Loucy (cell line): ENCODE measurements around the gene HOXA13.
A peak's percentile ranks its signal among the peaks of the same experiment; 100 is the strongest.

Experiments
- H2AFZ ChIP-seq: fragments of 200-600 bp; sonication (generic); 2 replicates; pipeline ENCODE4 v1.6.0; 2016; ENCODE audit warnings: antibody characterized with exemption, mild to moderate bottlenecking, low read length, moderate library complexity
- H3F3A ChIP-seq: fragments of 200-600 bp; 2 replicates; pipeline ENCODE4 v1.6.0; 2016; ENCODE audit warnings: antibody characterized with exemption, low read depth, mild to moderate bottlenecking
- H3K27me3 ChIP-seq: fragments of 200-600 bp; sonication (generic); 2 replicates; pipeline ENCODE4 v1.6.1; 2014; ENCODE audit warnings: low read length, mild to moderate bottlenecking; ENCODE audit not compliant: insufficient read depth, poor library complexity, severe bottlenecking
- H3K36me3 ChIP-seq: fragments of 200-600 bp; sonication (generic); 2 replicates; pipeline ENCODE4 v1.6.1; 2016; ENCODE audit warnings: low read length; ENCODE audit not compliant: insufficient read depth
- H3K4me1 ChIP-seq: fragments of 200-600 bp; sonication (generic); 2 replicates; pipeline ENCODE4 v1.5.1; 2014; ENCODE audit warnings: low read length, mild to moderate bottlenecking; ENCODE audit not compliant: insufficient read depth, poor library complexity, severe bottlenecking
- H3K4me2 ChIP-seq: fragments of 200-600 bp; sonication (generic); 2 replicates; pipeline ENCODE4 v1.6.0; 2014; ENCODE audit warnings: antibody characterized with exemption, low read length, low read depth, mild to moderate bottlenecking; ENCODE audit not compliant: poor library complexity, severe bottlenecking
- H3K4me3 ChIP-seq: fragments of 200-600 bp; sonication (generic); 2 replicates; pipeline ENCODE4 v1.5.1; 2014; ENCODE audit warnings: low read length, mild to moderate bottlenecking, mixed read lengths; ENCODE audit not compliant: poor library complexity, severe bottlenecking
- H3K79me2 ChIP-seq: fragments of 200-600 bp; sonication (generic); 2 replicates; pipeline ENCODE4 v1.6.1; 2014; ENCODE audit warnings: low read length; ENCODE audit not compliant: insufficient read depth
- H3K9ac ChIP-seq: fragments of 200-600 bp; sonication (generic); 2 replicates; pipeline ENCODE4 v1.6.0; 2014; ENCODE audit warnings: mild to moderate bottlenecking, low read depth, low read length, moderate library complexity; ENCODE audit not compliant: poor library complexity, severe bottlenecking
- H3K9me2 ChIP-seq: fragments of 200-600 bp; sonication (generic); replicated peaks from 2 replicates; pipeline ENCODE4 v1.6.1; 2016; ENCODE audit warnings: low read depth, low read length, mixed read lengths
- H3K9me3 ChIP-seq: fragments of 200-600 bp; sonication (generic); 2 replicates; pipeline ENCODE4 v1.6.1; 2014; ENCODE audit warnings: mild to moderate bottlenecking, antibody characterized with exemption, low read length, low read depth; ENCODE audit not compliant: insufficient read depth
- H4K20me1 ChIP-seq: fragments of 200-600 bp; sonication (generic); 2 replicates; pipeline ENCODE4 v1.6.0; 2014; ENCODE audit warnings: antibody characterized with exemption, low read length, mild to moderate bottlenecking; ENCODE audit not compliant: insufficient read depth, poor library complexity, severe bottlenecking
- CTCF ChIP-seq: fragments of 200-600 bp; sonication (generic); conservative IDR thresholded peaks from 2 replicates; pipeline ENCODE4 v1.5.1; 2014; ENCODE audit warnings: mild to moderate bottlenecking, antibody characterized with exemption, low read length
- EZH2phosphoT487 ChIP-seq: fragments of 200-600 bp; IDR thresholded peaks from 2 replicates; pipeline ENCODE4 v1.6.1; 2018; ENCODE audit warnings: antibody characterized with exemption, mild to moderate bottlenecking, moderate library complexity, borderline replicate concordance

The HOXA13 gene

GRCh38 chr7:27188386-27189294, 11.3 kb downstream of the HOXA13 start:
- H3K9me3 ChIP-seq = no peaks in the 10 kb centered on the region
- peaks cover 29% of the 10 kb centered on the region for H4K20me1 ChIP-seq
- H3K9me2 ChIP-seq = no peaks in the 10 kb centered on the region
- H3K27me3 ChIP-seq = peaks cover 37% of the 10 kb centered on the region
- H3K4me3 ChIP-seq = peak overlapping the region; percentile 91
- TF ChIP-seq EZH2phosphoT487 (no peak), CTCF (no peak; the same call in 1 of the 2 replicates)
- peaks cover 100% of the 10 kb centered on the region for H3K79me2 ChIP-seq
- H3K4me1 ChIP-seq = peaks cover 44% of the 10 kb centered on the region
- peak overlapping the region; percentile 99 for H3K9ac ChIP-seq
- no peak overlapping the region for H2AFZ ChIP-seq
- peaks cover 3% of the 10 kb centered on the region; the same call in 1 of the 2 replicates for H3K36me3 ChIP-seq
- H3F3A ChIP-seq = no peaks in the 10 kb centered on the region
- peak overlapping the region; percentile 98 for H3K4me2 ChIP-seq

DNA sequence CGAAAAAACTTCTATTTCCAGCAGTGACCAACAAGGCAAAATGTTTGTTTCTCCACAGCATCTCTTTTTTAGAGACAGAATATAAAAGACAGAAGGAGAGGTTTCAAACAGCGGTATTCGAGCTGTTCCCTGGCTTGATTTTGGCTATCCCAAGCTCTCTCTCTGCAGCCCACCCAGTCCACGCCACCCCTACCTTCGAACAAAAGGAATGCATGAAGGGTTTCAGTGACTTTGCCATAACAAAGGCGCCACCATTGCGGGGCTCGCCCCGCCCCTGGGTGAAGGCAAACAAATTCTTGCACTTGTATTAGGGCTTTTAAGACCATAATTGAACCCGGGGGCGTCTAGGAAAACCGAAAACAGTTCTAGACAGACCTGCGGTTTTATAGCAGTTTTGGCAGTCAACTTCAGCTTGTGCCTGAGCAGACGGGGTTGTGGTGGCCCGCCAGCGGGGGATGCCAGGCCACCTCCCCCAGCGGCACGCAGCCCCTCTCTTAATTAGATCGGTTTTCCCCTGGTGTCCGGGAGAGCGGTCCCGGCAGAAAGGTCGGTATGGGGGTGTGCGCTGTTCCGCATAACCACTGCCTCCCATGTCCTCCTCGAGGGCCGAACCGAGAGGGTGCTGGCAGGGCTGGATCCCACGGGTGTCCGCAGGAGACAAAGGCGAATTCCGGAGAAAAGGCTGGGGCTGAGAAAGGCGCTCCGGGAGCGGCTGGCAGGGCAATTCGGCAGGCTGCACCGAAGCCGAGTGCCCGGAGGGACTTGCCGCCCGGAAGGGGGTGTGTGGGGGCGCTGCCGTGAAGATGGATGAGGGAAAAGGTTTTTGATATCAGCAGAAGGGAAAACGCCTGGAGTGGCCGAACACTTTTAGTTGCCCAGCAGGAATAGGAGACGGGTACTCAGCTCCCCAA, 12.2 kb downstream of the HOXA13 start:
- H2AFZ ChIP-seq = no peak overlapping the region
- H3K9me2 ChIP-seq = no peaks in the 10 kb centered on the region
- no peaks in the 10 kb centered on the region for H3F3A ChIP-seq
- H3K9ac ChIP-seq = peak overlapping the region; percentile 99
- H3K9me3 ChIP-seq = no peaks in the 10 kb centered on the region
- peaks cover 38% of the 10 kb centered on the region for H3K27me3 ChIP-seq
- H3K4me3 ChIP-seq = peak overlapping the region; percentile 91
- peaks cover 48% of the 10 kb centered on the region for H3K4me1 ChIP-seq
- peaks cover 3% of the 10 kb centered on the region; the same call in 1 of the 2 replicates for H3K36me3 ChIP-seq
- H3K4me2 ChIP-seq = peak overlapping the region; percentile 98
- peaks cover 100% of the 10 kb centered on the region for H3K79me2 ChIP-seq
- H4K20me1 ChIP-seq = peaks cover 37% of the 10 kb centered on the region
- no peak; the same call in 1 of the 2 replicates for TF ChIP-seq CTCF
- no peak for TF ChIP-seq EZH2phosphoT487

GRCh38 chr7:27186668-27187474, 13.0 kb downstream of the HOXA13 start:
- H3K9me3 ChIP-seq = no peaks in the 10 kb centered on the region
- H3K9me2 ChIP-seq = no peaks in the 10 kb centered on the region
- peaks cover 37% of the 10 kb centered on the region for H3K27me3 ChIP-seq
- no peak overlapping the region for H2AFZ ChIP-seq
- H3F3A ChIP-seq = no peaks in the 10 kb centered on the region
- peaks cover 100% of the 10 kb centered on the region for H3K79me2 ChIP-seq
- H3K9ac ChIP-seq = peak overlapping the region; percentile 99
- H3K36me3 ChIP-seq = 0 out of 2 replicates have a peak, but pooled peaks cover 3% of the 10 kb centered on the region
- H3K4me2 ChIP-seq = peak overlapping the region; percentile 98
- peaks cover 56% of the 10 kb centered on the region for H3K4me1 ChIP-seq
- peak overlapping the region; percentile 91 for H3K4me3 ChIP-seq
- H4K20me1 ChIP-seq = peaks cover 44% of the 10 kb centered on the region
- TF ChIP-seq CTCF = no peak
- no peak for TF ChIP-seq EZH2phosphoT487
